ENCODE measurements around the gene TXNL4A.

TXNL4A gene

DNA sequence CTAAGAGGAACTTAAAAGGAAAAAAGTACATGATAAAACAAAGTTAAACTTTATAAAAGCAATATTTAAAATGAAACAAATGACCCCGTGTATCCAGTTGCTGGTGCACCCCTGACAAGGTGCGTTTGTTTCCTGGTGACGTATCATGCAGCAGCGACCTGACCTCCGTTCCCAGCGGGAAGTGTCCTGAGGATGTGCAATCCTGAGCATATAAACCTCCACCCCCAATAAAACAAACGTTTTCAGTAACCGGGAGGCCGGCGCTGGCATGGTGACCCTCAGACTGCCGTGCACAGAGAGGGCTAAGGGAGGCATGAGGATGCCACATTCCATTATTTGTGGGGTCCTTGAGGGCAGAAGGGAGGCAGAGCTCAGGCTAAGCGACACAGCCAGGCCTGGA, 51.7 kb downstream of the TXNL4A start:
- in situ Hi-C loops (cut with HindIII; ENCODE audit: low sequenced_read_pairs), result no loop called here
- H3K4me3 ChIP-seq (ENCODE audit: low read depth, low read length), result no peak overlapping the region
- DNase-seq (ENCODE audit: low read depth), result no peak
- TF ChIP-seq, protein P1, sequence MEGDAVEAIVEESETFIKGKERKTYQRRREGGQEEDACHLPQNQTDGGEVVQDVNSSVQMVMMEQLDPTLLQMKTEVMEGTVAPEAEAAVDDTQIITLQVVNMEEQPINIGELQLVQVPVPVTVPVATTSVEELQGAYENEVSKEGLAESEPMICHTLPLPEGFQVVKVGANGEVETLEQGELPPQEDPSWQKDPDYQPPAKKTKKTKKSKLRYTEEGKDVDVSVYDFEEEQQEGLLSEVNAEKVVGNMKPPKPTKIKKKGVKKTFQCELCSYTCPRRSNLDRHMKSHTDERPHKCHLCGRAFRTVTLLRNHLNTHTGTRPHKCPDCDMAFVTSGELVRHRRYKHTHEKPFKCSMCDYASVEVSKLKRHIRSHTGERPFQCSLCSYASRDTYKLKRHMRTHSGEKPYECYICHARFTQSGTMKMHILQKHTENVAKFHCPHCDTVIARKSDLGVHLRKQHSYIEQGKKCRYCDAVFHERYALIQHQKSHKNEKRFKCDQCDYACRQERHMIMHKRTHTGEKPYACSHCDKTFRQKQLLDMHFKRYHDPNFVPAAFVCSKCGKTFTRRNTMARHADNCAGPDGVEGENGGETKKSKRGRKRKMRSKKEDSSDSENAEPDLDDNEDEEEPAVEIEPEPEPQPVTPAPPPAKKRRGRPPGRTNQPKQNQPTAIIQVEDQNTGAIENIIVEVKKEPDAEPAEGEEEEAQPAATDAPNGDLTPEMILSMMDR (IDR thresholded peaks at IDR 0.05; ENCODE audit: low read depth, low read length, missing control alignments), result no peak

DNA sequence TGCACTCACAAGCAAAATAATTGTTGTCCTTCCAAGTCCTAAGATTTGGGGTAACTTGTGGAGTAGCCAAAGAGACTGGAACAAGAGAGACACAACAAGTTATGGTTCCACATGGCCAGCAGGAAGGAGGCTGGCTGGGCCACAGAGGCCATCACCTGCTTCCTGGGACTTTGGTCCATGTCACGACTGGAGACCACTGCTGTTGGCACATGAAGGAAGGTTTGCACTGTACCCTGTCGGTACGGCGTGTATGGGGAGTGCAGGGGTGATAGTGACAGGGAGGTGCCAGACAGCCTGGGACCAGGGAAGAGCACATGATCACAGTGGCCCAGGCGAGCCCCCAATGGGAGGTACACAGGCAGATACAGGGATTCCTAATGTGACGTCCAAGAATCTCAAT, 52.4 kb downstream of the TXNL4A start:
- no peak overlapping the region for H3K4me3 ChIP-seq (ENCODE audit: low read depth, low read length)
- DNase-seq (ENCODE audit: low read depth), result no peak
- in situ Hi-C loops (cut with HindIII; ENCODE audit: low sequenced_read_pairs), result no loop called here
- TF ChIP-seq, protein P1 (IDR thresholded peaks at IDR 0.05; ENCODE audit: low read depth, low read length, missing control alignments), result no peak

DNA sequence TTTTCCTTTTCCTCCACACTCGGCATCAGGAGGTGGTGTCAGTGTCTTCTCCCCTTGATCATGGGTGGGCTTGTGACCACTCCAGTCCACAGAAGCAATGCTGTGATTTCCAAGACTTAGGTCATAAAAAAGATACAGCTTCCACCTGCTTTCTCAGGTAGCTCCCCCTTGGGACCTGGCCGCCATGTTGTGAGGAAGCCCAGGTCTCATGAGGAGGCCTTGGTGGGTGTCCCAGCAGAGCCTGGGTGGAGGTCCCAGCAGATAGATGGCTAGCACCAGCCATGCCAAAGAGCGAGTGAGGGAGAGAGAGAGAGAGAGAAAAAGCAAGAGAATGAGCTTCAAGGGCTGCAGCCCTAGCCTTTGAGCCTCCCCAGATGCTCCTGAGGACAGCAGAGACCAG, 52.9 kb downstream of the TXNL4A start:
- in situ Hi-C loops (cut with HindIII; ENCODE audit: low sequenced_read_pairs), result no loop called here
- H3K4me3 ChIP-seq (ENCODE audit: low read depth, low read length), result no peak overlapping the region
- DNase-seq (ENCODE audit: low read depth), result no peak
- TF ChIP-seq, protein P1 (IDR thresholded peaks at IDR 0.05; ENCODE audit: low read depth, low read length, missing control alignments), result no peak

DNA sequence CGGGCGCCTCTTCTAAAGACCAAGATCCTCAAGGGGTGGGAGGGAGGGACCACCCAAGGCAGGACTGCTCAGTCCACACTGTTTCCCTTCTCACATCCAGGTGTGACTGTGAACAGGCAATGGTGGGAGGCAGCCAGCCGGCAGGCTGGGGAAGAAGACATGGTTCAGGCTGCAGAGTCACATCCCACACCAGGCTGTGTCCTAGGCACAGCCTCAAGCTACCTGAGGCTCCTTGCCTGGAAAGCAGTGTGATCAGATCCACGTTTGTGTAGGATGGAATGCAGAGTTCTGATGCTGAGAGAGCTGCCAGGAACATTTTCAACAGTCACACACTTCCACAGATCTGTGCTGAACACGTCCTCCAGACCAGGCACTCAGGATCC, 53.3 kb downstream of the TXNL4A start:
- H3K4me3 ChIP-seq (ENCODE audit: low read depth, low read length), result no peak overlapping the region
- in situ Hi-C loops (cut with HindIII; ENCODE audit: low sequenced_read_pairs), result no loop called here
- no peak for DNase-seq (ENCODE audit: low read depth)
- TF ChIP-seq, protein P1 (IDR thresholded peaks at IDR 0.05; ENCODE audit: low read depth, low read length, missing control alignments), result no peak

DNA sequence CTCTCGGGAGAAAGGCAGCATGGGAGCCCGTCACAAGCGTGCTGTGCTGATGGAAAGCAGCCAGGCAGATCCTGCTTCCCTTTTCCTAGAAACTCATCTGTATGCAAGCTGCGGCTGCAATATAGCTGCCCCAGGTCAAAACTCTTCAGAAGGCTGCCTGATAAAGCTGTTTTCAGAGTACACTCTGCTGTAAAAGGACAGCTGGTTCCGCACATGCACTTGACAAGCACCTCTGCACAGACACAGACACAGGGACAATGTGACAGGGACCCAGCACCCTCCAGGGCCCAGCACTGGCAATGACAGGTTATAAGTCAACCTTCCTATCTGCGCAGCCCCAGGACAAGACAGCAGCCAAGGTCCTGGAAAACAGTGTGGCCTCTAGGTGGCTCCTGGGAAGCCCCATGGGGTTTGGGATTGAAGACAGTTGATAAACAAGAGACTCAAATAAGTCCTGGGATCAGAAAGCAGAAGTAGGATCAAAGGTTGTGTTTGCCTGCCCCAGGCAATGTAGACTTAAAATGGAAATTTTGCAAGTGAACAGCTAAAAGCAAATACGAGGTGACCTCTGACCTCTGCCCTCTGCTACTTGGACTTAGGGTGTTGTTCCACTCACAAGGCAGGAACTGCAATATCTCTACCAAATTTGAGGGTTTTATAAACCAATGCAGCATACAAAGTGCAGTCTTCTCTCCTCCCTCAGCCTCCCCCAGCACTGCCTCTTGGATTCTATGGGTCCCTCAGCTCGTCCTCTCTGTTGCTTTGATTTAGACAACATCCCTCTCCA, 53.9 kb downstream of the TXNL4A start:
- in situ Hi-C loops (cut with HindIII; ENCODE audit: low sequenced_read_pairs), result no loop called here
- TF ChIP-seq, protein P1 (IDR thresholded peaks at IDR 0.05; ENCODE audit: low read depth, low read length, missing control alignments), result no peak
- DNase-seq (ENCODE audit: low read depth), result no peak
- no peak overlapping the region for H3K4me3 ChIP-seq (ENCODE audit: low read depth, low read length)

DNA sequence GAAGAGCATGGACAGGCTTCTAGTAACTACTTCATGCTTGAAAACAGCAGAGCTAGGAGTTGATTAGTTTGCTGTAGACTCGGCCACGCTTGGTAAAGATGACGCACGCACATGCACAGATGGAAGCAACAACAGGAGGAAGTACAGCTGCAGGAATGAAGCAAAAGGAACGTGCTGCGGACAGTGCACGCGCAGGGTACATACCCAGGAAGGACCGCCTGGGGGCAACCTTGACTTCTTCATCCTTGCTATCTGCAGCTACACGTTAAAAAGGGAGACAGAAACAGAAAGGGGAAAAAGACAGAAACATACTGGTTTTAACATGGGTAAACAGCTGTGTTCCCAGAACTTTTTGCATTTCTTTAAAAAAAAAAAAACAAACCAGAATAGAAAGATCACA, 54.6 kb downstream of the TXNL4A start:
- no peak overlapping the region for H3K4me3 ChIP-seq (ENCODE audit: low read depth, low read length)
- DNase-seq (ENCODE audit: low read depth), result no peak
- TF ChIP-seq, protein P1 (IDR thresholded peaks at IDR 0.05; ENCODE audit: low read depth, low read length, missing control alignments), result no peak
- in situ Hi-C loops (cut with HindIII; ENCODE audit: low sequenced_read_pairs), result no loop called here
